A549 treated with Mapracorat at 1 μM for 4 hours (cell line): ENCODE measurements around the gene PHAX. TPM values are rescaled to one million over a fixed set of nuclear protein-coding genes. Genes with fewer than 3 reads are reported as not detected.

Source experiments
- total RNA-seq: library from RNA; stranded (reverse); fragments of 200-300 nt; extraction: Qiagen RNA extraction; gene quantifications from 5 replicates; pipeline ENCODE4 v1.2.3, GENCODE V29; 2022

Gene PHAX
- 46.9 to 64.8 TPM (median 47.8 TPM) in 5 replicates for total RNA-seq

GRCh38 chr5:126600631-126601511, at the start of gene PHAX:
Gene PHAX (plus strand): TSS chr5:126600947. CDS start chr5:126600963, 16 bp downstream.

GRCh38 chr5:126594748-126595485, 5.8 kb upstream of the PHAX start, which contains the start of gene ALDH7A1:
Gene ALDH7A1 (minus strand): TSS chr5:126595219. CDS start chr5:126595198, 21 bp downstream.

Other genes with a start within 250 kb of the PHAX start
- 0.84 to 1.8 TPM (median 1.1 TPM) in 5 replicates for gene GRAMD2B, start 177.5 kb upstream of the PHAX start, total RNA-seq
- gene ALDH7A1, start 5.7 kb upstream of the PHAX start, total RNA-seq: 67.2 to 79.7 TPM (median 75.2 TPM) in 5 replicates
- gene LMNB1, start 176.2 kb downstream of the PHAX start, total RNA-seq: 55.3 to 72.9 TPM (median 60.3 TPM) in 5 replicates